ENCODE measurements around the gene XRCC4. TPM values are rescaled to one million over a fixed set of nuclear protein-coding genes. Genes with fewer than 3 reads are reported as not detected.

Gene XRCC4
- total and polyA plus RNA-seq, 2 of the 13 experiments (the other 11 are each of a cell fraction or from before 2014, with no cell fraction given) = 2.8 to 12.6 TPM

DNA sequence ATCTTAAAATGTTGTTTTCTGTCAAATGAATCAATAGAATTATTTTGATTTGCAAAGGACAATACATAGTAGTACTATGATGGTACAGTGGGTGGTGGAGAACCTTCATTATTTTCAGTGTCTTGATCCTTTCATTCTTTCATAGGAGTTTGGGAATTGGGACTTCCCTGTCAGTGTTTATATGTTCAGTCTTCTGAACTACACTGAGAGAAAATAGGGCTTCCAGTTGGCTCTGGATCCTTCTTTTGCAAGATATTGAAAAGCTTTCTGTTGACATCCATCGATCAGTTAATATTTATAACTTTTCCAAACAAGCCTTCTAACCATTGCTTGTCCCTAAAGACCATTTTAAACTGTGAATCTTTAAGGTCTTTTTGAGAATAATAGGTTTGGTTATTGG is 94.7 kb downstream of the XRCC4 start:
- Histone ChIP-seq H4K20me1 (ENCODE audit: insufficient read depth, low read length) (no peaks in the 10 kb centered on the region), H3K36me3 (replicated peaks in 1 of 2; ENCODE audit: control insufficient read depth in 1 of 2, insufficient read depth in 2 of 2, low read length in 2 of 2) (no peaks in the 10 kb centered on the region), H3K4me3 (replicated peaks in 1 of 3; ENCODE audit: insufficient read depth in 1 of 3, low read depth in 2 of 3, low read length in 3 of 3) (no peak overlapping the region), H3K27ac (ENCODE audit: extremely low read length, insufficient read depth, low read length) (no peak overlapping the region), H3K27me3 (ENCODE audit: control insufficient read depth in 1 of 2, insufficient read depth in 2 of 2, low read length in 2 of 2) (no peaks in the 10 kb centered on the region), H2AFZ (ENCODE audit: low read length) (no peak overlapping the region), H3K9me3 (ENCODE audit: low read length) (no peaks in the 10 kb centered on the region), H3K9ac (ENCODE audit: insufficient read depth, low read depth, low read length) (no peak overlapping the region), H3K4me1 (ENCODE audit: insufficient read depth, low read length) (no peaks in the 10 kb centered on the region), H3K79me2 (ENCODE audit: insufficient read depth, low read length) (no peaks in the 10 kb centered on the region), H3K4me2 (ENCODE audit: low read depth, low read length) (no peak overlapping the region)
- no peak for FAIRE-seq
- DNase-seq (ENCODE audit: low spot score) = no peak
- POLR2A ChIA-PET = no interaction called here
- WGBS (ENCODE audit: low lambda C conversion rate) = 94% methylated on average over 1 of the region's 1 CpG
- intact Hi-C loops (cut with micrococcal nuclease; ENCODE audit: unreplicated experiment) (no loop called here), in situ Hi-C loops (cut with HindIII; ENCODE audit: extremely low pct_ligation_motif_present, low pct_unique_long_range_greater_than_20kb) (no loop called here)
- no peak for TF ChIP-seq ZSCAN22 (CRISPR knock-in tag; IDR thresholded peaks at IDR 0.05)
- no peak for TF ChIP-seq HDAC1 (CRISPR knock-in tag; IDR thresholded peaks at IDR 0.05)
- no peak for TF ChIP-seq ZNF468 (CRISPR knock-in tag; IDR thresholded peaks at IDR 0.05)
- no peak for TF ChIP-seq POLR2AphosphoS5 (IDR thresholded peaks at IDR 0.05; ENCODE audit: low read depth, low read length)
- TF ChIP-seq, protein P1, sequence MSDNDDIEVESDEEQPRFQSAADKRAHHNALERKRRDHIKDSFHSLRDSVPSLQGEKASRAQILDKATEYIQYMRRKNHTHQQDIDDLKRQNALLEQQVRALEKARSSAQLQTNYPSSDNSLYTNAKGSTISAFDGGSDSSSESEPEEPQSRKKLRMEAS (IDR thresholded peaks at IDR 0.05) = no peak
- TF ChIP-seq XBP1 (CRISPR knock-in tag; IDR thresholded peaks at IDR 0.05) = no peak
- TF ChIP-seq RARG (CRISPR knock-in tag; IDR thresholded peaks at IDR 0.05; ENCODE audit: low read depth) = no peak
- TF ChIP-seq NFE2L1 (CRISPR knock-in tag; IDR thresholded peaks at IDR 0.05; ENCODE audit: borderline replicate concordance) = no peak
- no peak for TF ChIP-seq PRPF4 (IDR thresholded peaks at IDR 0.05; ENCODE audit: low read depth, low read length, poor library complexity, severe bottlenecking)
- TF ChIP-seq, protein P2, sequence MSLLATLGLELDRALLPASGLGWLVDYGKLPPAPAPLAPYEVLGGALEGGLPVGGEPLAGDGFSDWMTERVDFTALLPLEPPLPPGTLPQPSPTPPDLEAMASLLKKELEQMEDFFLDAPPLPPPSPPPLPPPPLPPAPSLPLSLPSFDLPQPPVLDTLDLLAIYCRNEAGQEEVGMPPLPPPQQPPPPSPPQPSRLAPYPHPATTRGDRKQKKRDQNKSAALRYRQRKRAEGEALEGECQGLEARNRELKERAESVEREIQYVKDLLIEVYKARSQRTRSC (CRISPR knock-in tag; IDR thresholded peaks at IDR 0.05; ENCODE audit: low read depth) = no peak
- no peak for TF ChIP-seq TAF1 (CRISPR knock-in tag; IDR thresholded peaks at IDR 0.05)
- no peak for TF ChIP-seq NR2F1 (CRISPR knock-in tag; IDR thresholded peaks at IDR 0.05)
- no peak for TF ChIP-seq MATR3 (CRISPR knock-in tag; IDR thresholded peaks at IDR 0.05)
- no peak for TF ChIP-seq STAG1 (CRISPR knock-in tag; IDR thresholded peaks at IDR 0.05)
- CTCF ChIA-PET (ENCODE audit: low intra/inter-chr PET ratio, low total read pairs) = no interaction called here
- BruUV-seq (replicated peaks) = no TSS peak
- no peak for ATAC-seq
